Body of pancreas (tissue), 4 donors: ENCODE results near the gene PPFIBP2. TPM values are rescaled to one million over a fixed set of nuclear protein-coding genes. Genes with fewer than 3 reads are reported as not detected.
A peak's percentile ranks its signal among the peaks of the same experiment; 100 is the strongest.

Experiments
- ATAC-seq: fragments of 150-250 bp; one replicate; pipeline ENCODE4 v1.9.1; 2016
- DNase-seq, 4 donors: peaks; one replicate each; pipeline ENCODE4 v3.0.0-alpha.2; 2019
- H3K27ac ChIP-seq, 4 donors: fragments of 200-600 bp; sonication (generic); 1 replicate in 3 of 4; 2 replicates in 1 of 4; pipeline versions ENCODE4 v1.5.1 to v1.6.1; 2016 to 2019; ENCODE audit warnings: mild to moderate bottlenecking in 1 of 4, mixed read lengths in 1 of 4, moderate library complexity in 1 of 4
- H3K27me3 ChIP-seq, 2 donors: fragments of 200-600 bp; sonication (generic); one replicate each; pipeline ENCODE4 v1.6.0; 2016; ENCODE audit warnings: mild to moderate bottlenecking in 1 of 2
- H3K36me3 ChIP-seq, 2 donors: fragments of 200-600 bp; sonication (generic); replicated peaks in 1 of 2; 2 replicates each; pipeline ENCODE4 v1.5.1; 2016; ENCODE audit warnings: low read depth in 2 of 2; ENCODE audit not compliant: insufficient read depth in 1 of 2
- H3K4me1 ChIP-seq: fragments of 200-600 bp; sonication (generic); one replicate; pipeline ENCODE4 v1.6.0; 2016
- H3K4me3 ChIP-seq, 2 donors: fragments of 200-600 bp; sonication (generic); 1 replicate in 1 of 2; 2 replicates in 1 of 2; pipeline ENCODE4 v1.5.1; 2016 to 2019
- H3K9me3 ChIP-seq, 3 donors: fragments of 200-600 bp; sonication (generic); 1 replicate in 2 of 3; 2 replicates in 1 of 3; pipeline ENCODE4 v1.5.1; 2016
- CTCF ChIP-seq, 7 experiments: fragments of 450-650 bp in 4 of 7; fragments of 200-600 bp in 3 of 7; sonication (generic) in 3 of 7; IDR thresholded peaks; one replicate each; pipeline ENCODE4 v1.5.1; 2016 to 2019; ENCODE audit warnings: antibody characterized with exemption in 7 of 7
- POLR2A ChIP-seq, 3 donors: fragments of 450-650 bp; IDR thresholded peaks; one replicate each; pipeline ENCODE4 v1.6.1; 2016; ENCODE audit warnings: antibody characterized with exemption in 3 of 3, mild to moderate bottlenecking in 2 of 3
- WGBS, 2 donors: methylation state at CpG; one replicate each; pipeline ENCODE4 v1.1.5; 2017; 5-methylcytosine and 5-hydroxymethylcytosine counted together
- intact Hi-C: fragments of 100-400 bp; cut with DNase I; formaldehyde crosslinking; loops from one replicate; pipeline ENCODE4 v1.15.1; 2023
- total RNA-seq, 2 donors: library from RNA; depleted of rRNA; stranded (reverse); fragments of >200 nt; gene quantifications; one replicate each; pipeline ENCODE4 v1.1.0, GENCODE V29; 2016

The PPFIBP2 gene
- total RNA-seq, 2 donors from 2014 or later: 34.9 to 35.3 TPM

GRCh38 chr11:7609015-7609414 lies 95.2 kb downstream of the PPFIBP2 start:
- TF ChIP-seq POLR2A (IDR thresholded peaks at IDR 0.05) (no peak), CTCF (IDR thresholded peaks at IDR 0.05) (no peak)
- DNase-seq (peak in 1 of 4 donors; percentile 20), ATAC-seq (no peak)
- peak overlapping the region in 1 of 4 donors; percentile 45 for H3K27ac ChIP-seq
- H3K27me3 ChIP-seq: no peaks in the 10 kb centered on the region
- peaks cover 81% of the 10 kb centered on the region for H3K4me1 ChIP-seq
- no peak overlapping the region for H3K4me3 ChIP-seq
- 84 to 88% methylated on average over 4 of the region's 4 CpGs for WGBS, 2 donors
- H3K36me3 ChIP-seq: no peaks in the 10 kb centered on the region
- H3K9me3 ChIP-seq: no peaks in the 10 kb centered on the region
- intact Hi-C loops: no loop called here

GRCh38 chr11:7609521-7609920 lies 95.7 kb downstream of the PPFIBP2 start:
- TF ChIP-seq POLR2A (IDR thresholded peaks at IDR 0.05) (no peak), CTCF (IDR thresholded peaks at IDR 0.05) (no peak)
- ATAC-seq: no peak
- H3K4me3 ChIP-seq: no peak overlapping the region
- H3K4me1 ChIP-seq: peaks cover 76% of the 10 kb centered on the region
- H3K36me3 ChIP-seq: no peaks in the 10 kb centered on the region
- no peak for DNase-seq
- intact Hi-C loops: no loop called here
- no peak overlapping the region for H3K27ac ChIP-seq
- no peaks in the 10 kb centered on the region for H3K9me3 ChIP-seq
- H3K27me3 ChIP-seq: no peaks in the 10 kb centered on the region

GRCh38 chr11:7610393-7610792 lies 96.6 kb downstream of the PPFIBP2 start:
- Histone ChIP-seq H3K36me3 (no peaks in the 10 kb centered on the region), H3K9me3 (no peaks in the 10 kb centered on the region), H3K27me3 (no peaks in the 10 kb centered on the region), H3K27ac (peak overlapping the region in 2 of 4 donors; percentile 2 to 41), H3K4me3 (no peak overlapping the region), H3K4me1 (peaks cover 67% of the 10 kb centered on the region)
- intact Hi-C loops: no loop called here
- no peak for TF ChIP-seq CTCF (IDR thresholded peaks at IDR 0.05)
- TF ChIP-seq POLR2A (IDR thresholded peaks at IDR 0.05): no peak
- DNase-seq: no peak
- WGBS, 2 donors: 91 to 93% methylated on average over 3 of the region's 3 CpGs
- ATAC-seq: no peak

- peak; percentile 44 for ATAC-seq
- Histone ChIP-seq H3K4me1 (peaks cover 58% of the 10 kb centered on the region), H3K36me3 (no peaks in the 10 kb centered on the region), H3K9me3 (no peaks in the 10 kb centered on the region), H3K27ac (peak overlapping the region in 1 of 4 donors; percentile 58), H3K27me3 (no peaks in the 10 kb centered on the region), H3K4me3 (no peak overlapping the region)
- intact Hi-C loops: no loop called here
- TF ChIP-seq CTCF (IDR thresholded peaks at IDR 0.05): no peak
- no peak for TF ChIP-seq POLR2A (IDR thresholded peaks at IDR 0.05)
- 25% methylated on average over 1 of the region's 1 CpG for WGBS, 2 donors
- DNase-seq: peak in 1 of 4 donors; percentile 19
Observed at GRCh38 chr11:7611411-7611810, 97.6 kb downstream of the PPFIBP2 start.

- H3K4me3 ChIP-seq: no peak overlapping the region
Observed at GRCh38 chr11:7612056-7612660, 98.4 kb downstream of the PPFIBP2 start.

More at GRCh38 chr11:7612056-7612660, 98.4 kb downstream of the PPFIBP2 start:
- ATAC-seq: peak; percentile 47
- no peak for DNase-seq
- Histone ChIP-seq H3K27ac (peak overlapping the region; percentile 45 to 58 (median 58)), H3K9me3 (no peaks in the 10 kb centered on the region), H3K27me3 (no peaks in the 10 kb centered on the region), H3K36me3 (no peaks in the 10 kb centered on the region), H3K4me1 (peaks cover 53% of the 10 kb centered on the region)
- TF ChIP-seq CTCF (IDR thresholded peaks at IDR 0.05) (no peak), POLR2A (IDR thresholded peaks at IDR 0.05) (no peak)
- intact Hi-C loops: no loop called here
- 28 to 36% methylated on average over 7 of the region's 7 CpGs for WGBS, 2 donors
